Neutrophil (primary cell): ENCODE measurements around the gene KRTAP9-8.
A peak's percentile ranks its signal among the peaks of the same experiment; 100 is the strongest.
"Not testable (repeated sequence)": the region's sequence is repeated elsewhere in the genome, so short reads cannot be mapped to it uniquely, and the experiment has no call there.

Experiments
- H3K27ac ChIP-seq: fragments of 200-600 bp; sonication (generic); 2 replicates; pipeline ENCODE4 v1.5.1; 2016; ENCODE audit warnings: mild to moderate bottlenecking, moderate library complexity
- H3K27me3 ChIP-seq: fragments of 200-600 bp; sonication (generic); 2 replicates; pipeline ENCODE4 v1.6.0; 2016; ENCODE audit warnings: mild to moderate bottlenecking
- H3K36me3 ChIP-seq: fragments of 200-600 bp; sonication (generic); 2 replicates; pipeline ENCODE4 v1.5.1; 2017
- H3K4me1 ChIP-seq, 2 experiments: fragments of 200-600 bp in 1 of 2; sonication (generic) in 1 of 2; 1 replicate in 1 of 2; 2 replicates in 1 of 2; pipeline versions ENCODE4 v1.5.1 to v1.6.1; 2013 to 2016; ENCODE audit warnings: low read depth in 1 of 2, low read length in 1 of 2, mild to moderate bottlenecking in 1 of 2, moderate library complexity in 1 of 2; ENCODE audit not compliant: control insufficient read depth in 1 of 2, insufficient read depth in 1 of 2
- H3K4me3 ChIP-seq, 2 experiments: fragments of 200-600 bp in 1 of 2; sonication (generic) in 1 of 2; 1 replicate in 1 of 2; 2 replicates in 1 of 2; pipeline ENCODE4 v1.5.1; 2013 to 2016; ENCODE audit warnings: low read depth in 1 of 2, low read length in 1 of 2, mild to moderate bottlenecking in 1 of 2, moderate library complexity in 1 of 2
- H3K9me3 ChIP-seq: fragments of 200-600 bp; sonication (generic); 2 replicates; pipeline ENCODE4 v1.5.1; 2016
- CTCF ChIP-seq: fragments of 200-600 bp; sonication (generic); IDR thresholded peaks from 2 replicates; pipeline ENCODE4 v1.5.1; 2016; ENCODE audit warnings: antibody characterized with exemption

The KRTAP9-8 gene

GRCh38 chr17:41271858-41272257 lies 34.1 kb downstream of the KRTAP9-8 start:
- Histone ChIP-seq H3K4me3 (no peak overlapping the region), H3K4me1 (no peaks in the 10 kb centered on the region), H3K9me3 (no peaks in the 10 kb centered on the region), H3K36me3 (no peaks in the 10 kb centered on the region), H3K27ac (no peak overlapping the region), H3K27me3 (peaks cover 9% of the 10 kb centered on the region)
- TF ChIP-seq CTCF = no peak

- not testable (repeated sequence) for H3K4me1 ChIP-seq, H3K27ac ChIP-seq, H3K4me3 ChIP-seq, H3K36me3 ChIP-seq, H3K9me3 ChIP-seq
- H3K27me3 ChIP-seq = peaks cover 21% of the 10 kb centered on the region
Observed at GRCh38 chr17:41275648-41276190, 37.9 kb downstream of the KRTAP9-8 start, which contains the start of gene KRTAP9-7. Gene KRTAP9-7, plus strand, starts transcription at chr17:41275698. Its CDS starts 0 bp downstream, at chr17:41275698.

- TF ChIP-seq CTCF = no peak
- Histone ChIP-seq H3K4me1 (peaks cover under 1% of the 10 kb centered on the region in 2 experiments), H3K9me3 (no peaks in the 10 kb centered on the region), H3K27ac (no peak overlapping the region), H3K4me3 (no peak overlapping the region), H3K36me3 (no peaks in the 10 kb centered on the region), H3K27me3 (peaks cover 21% of the 10 kb centered on the region)
Observed at GRCh38 chr17:41278176-41278955, 40.6 kb downstream of the KRTAP9-8 start.

- H3K4me1 ChIP-seq = peaks cover 44% of the 10 kb centered on the region in 2 experiments
Observed at GRCh38 chr17:41284043-41284442, 46.2 kb downstream of the KRTAP9-8 start.

GRCh38 chr17:41284546-41284945 lies 46.7 kb downstream of the KRTAP9-8 start:
- H3K36me3 ChIP-seq = no peaks in the 10 kb centered on the region

More at GRCh38 chr17:41284043-41284442, 46.2 kb downstream of the KRTAP9-8 start:
- Histone ChIP-seq H3K4me3 (no peak overlapping the region), H3K36me3 (no peaks in the 10 kb centered on the region), H3K27me3 (no peaks in the 10 kb centered on the region), H3K27ac (peak overlapping the region; percentile 64), H3K9me3 (no peaks in the 10 kb centered on the region)
- no peak for TF ChIP-seq CTCF

More at GRCh38 chr17:41284546-41284945, 46.7 kb downstream of the KRTAP9-8 start:
- TF ChIP-seq CTCF = no peak
- Histone ChIP-seq H3K4me1 (peaks cover 44% of the 10 kb centered on the region in 2 experiments), H3K9me3 (no peaks in the 10 kb centered on the region), H3K4me3 (no peak overlapping the region), H3K27ac (peak overlapping the region; percentile 64), H3K27me3 (no peaks in the 10 kb centered on the region)
